ENCODE data around the gene UBB.
"Not testable (repeated sequence)": the region's sequence is repeated elsewhere in the genome, so short reads cannot be mapped to it uniquely, and the experiment has no call there.

Gene UBB

DNA sequence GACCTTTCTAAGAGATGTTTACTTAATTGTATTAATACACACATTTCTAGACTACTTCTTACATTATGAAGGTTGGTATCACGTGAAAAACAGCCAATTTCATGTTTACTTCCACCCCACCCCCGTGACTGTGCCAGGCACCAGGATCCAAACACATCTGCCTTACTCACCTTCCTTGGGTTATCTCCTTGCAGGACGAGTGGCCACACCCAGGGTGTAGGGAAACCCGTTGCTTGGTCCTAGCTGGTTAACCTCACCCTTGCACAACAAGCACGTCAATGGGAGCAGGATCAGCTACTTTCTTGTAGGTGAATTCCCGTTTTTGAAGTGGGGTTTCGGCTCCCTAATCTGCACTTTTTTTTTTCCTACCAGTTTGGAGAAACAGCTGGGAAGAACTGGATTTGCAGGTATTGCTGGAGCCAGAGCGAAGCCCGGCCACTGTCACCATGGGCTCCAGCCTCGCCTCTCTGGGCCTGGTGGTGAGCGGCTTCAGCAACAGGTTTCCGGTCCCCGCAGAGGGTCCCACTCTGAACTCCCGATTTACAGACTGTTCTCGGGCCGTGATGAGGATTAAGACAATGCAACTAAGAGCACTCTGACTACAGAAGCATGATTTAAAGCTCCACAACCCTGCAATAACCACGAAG, 2.1 kb upstream of the UBB start:
- no peak for DNase-seq

DNA sequence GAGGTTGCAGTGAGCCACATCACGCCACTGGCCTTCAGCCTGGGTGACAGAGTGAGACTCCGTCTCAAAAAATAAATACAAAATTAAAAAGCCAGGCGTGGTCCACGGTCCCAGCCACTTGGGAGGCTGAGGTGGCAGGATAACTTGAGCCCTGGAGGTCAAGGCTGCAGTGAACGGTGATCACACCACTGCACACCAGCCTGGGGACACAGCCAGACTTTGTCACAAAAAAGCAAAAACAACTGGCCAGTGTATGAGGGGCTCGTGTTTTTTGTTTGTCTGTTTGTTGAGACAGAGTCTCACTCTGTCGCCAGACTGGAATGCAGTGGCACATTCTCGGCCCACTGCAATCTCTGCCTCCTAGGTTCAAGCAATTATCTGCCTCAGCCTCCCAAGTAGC, 1.2 kb upstream of the UBB start:
- DNase-seq, result peak; percentile 61

DNA sequence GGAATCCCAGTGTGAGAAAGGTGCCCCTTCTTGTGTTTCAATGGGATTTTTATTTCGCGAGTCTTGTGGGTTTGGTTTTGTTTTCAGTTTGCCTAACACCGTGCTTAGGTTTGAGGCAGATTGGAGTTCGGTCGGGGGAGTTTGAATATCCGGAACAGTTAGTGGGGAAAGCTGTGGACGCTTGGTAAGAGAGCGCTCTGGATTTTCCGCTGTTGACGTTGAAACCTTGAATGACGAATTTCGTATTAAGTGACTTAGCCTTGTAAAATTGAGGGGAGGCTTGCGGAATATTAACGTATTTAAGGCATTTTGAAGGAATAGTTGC, 567 bp downstream of the UBB start:
- no peak for DNase-seq

DNA sequence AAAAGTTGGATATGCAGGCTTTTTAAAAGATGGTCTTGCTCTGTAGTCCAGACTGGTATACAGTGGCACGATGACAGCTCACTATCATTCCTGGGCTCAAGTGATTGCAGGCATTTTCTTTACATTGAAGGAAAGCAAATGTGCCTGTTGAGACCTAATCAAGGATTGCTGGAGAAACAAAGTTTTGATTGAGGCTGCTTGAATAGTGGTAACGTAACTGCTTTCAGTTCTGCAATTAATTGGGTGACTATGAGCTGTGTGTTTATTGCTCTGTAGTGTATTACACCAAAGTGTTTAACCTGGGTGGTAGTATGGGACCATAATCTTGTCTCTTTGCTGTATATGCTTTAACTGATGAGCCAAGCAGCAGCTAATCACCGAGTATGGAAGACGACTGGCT, 2.3 kb downstream of the UBB start:
- DNase-seq, result no peak

DNA sequence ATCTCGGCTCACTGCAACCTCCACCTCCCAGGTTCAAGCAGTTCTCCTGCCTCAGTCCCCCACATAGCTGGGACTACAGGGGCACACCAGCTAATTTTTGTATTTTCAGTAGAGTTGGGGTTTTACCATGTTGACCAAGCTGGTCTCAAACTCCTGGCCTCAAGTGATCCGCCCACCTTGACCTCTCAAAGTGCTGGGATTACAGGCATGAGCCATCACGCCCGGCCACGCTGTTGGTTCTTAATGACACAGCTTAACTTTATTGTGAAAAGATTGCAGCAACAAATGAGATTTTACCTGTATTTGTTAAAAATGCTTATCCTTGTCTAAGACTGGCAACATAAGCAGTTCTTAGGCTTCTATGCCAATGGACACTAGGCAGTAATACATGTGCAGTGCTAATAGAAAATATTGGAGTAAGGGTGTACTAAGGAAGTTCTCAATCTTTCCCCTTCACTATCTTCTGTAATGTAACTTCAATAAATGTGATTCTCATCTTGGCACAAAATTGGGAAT, 2.9 kb downstream of the UBB start:
- no peak for DNase-seq

DNA sequence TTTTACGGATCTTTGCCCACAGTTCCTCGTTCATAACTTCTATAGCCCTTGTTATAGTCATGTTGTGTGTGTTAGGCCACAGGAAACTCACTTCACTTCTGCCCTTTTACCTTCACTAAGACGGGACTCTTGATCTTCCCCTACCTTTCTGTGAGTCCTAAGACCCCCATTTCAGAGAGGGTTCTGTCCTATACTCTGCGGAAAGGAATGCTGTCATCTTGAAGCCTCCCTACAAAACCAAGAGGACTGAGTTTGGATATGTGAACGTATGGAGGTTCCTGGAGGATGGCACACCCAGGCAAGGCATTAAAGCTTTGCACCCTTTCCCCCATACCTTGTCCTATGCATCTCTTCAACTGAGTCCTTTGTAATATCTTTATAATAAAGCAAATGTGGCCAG, 3.7 kb downstream of the UBB start:
- no peak for DNase-seq

DNA sequence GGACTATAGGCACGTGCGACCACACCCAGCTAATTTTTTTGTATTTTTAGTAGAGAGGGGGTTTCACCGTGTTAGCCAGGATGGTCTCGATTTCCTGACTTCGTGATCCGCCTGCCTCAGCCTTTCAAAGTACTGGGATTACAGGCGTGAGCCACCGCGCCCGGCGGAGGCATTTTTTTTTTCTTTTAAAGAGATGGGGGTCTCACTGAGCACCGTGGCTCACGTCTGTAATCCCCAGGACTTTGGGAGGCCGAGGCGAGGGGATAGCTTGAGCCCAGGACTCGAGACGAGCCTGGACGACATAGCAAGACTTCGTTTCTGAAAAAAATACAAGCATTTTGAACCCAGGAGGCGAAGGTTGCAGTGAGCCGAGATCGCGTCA, 5.2 kb downstream of the UBB start:
- not testable (repeated sequence) for DNase-seq

DNA sequence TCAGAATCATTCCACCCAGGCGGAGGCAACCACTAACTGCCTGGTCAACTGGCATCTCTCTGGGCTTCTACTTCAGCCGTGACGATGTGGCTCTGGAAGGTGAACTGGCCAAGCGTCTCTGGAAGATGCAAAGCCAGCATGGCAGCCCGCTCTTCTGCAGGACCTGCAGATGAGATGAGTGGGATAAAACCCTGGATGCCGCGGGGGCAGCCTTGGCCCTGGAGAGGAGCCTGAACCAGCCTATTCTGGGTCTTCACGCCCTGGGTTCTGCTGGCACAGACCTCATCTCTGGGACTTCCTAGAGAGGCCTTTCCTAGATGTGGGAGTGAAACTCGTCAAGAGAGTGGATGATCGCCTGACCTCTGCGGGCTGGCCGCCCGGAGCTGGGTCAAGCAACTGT, 10.6 kb downstream of the UBB start:
- no peak for DNase-seq

DNA sequence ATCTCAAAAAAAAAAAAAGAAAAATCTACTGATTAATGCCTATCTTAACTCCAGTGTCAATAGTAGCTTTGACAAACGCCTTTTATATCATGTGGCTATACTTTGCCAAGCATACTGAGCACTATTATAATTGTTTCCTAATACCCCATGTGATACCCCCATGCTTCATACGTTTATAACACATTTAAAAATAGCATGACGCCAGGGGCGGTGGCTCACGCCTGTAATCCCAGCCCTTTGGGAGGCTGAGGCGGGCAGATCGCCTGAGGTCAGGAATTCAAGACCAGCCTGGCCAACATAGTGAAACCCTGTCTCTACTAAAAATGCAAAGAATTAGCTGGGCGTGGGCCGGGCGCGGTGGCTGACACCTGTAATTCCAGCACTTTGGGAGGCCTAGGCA, 11.6 kb downstream of the UBB start:
- DNase-seq, result not testable (repeated sequence)

DNA sequence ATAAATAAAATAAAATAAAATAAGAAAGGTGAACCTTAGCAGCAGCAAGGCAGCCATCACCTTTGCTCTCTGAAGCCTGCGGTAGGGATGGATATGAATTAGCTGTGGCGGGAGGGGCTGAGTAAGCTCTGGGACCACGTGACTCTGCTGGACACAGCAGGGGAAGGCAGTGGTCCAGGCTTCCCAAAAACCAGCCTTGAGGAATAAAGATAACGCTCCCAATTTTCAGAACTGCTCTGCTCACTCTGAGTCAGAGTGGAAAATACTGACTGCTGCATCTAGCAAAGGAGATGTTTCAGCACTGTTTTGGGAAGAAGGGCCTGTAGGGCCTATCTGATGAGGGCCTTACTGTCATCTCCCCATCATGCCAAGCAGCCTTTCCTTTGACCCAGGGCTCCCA, 15.0 kb downstream of the UBB start:
- DNase-seq, result not testable (repeated sequence)

DNA sequence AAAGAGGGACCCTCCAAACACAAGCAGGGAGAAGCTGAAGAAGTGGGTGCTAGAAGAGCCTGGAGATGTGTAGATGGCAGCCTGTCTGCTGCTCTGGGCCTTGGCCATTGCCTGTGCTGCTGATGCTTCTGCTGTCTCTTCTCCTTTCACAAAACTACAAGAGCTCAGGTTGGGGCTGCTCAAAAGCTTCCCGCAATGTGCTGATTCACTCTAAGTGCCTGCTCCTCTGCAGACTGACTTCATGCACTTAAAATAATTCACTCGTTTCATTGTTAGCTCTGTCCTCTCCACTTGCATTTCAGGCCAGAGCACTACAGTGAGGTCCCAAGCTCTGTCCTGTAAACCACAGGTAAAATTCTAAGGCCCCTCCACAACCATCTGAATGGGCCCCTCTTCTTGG, 15.8 kb downstream of the UBB start:
- DNase-seq, result not testable (repeated sequence)

DNA sequence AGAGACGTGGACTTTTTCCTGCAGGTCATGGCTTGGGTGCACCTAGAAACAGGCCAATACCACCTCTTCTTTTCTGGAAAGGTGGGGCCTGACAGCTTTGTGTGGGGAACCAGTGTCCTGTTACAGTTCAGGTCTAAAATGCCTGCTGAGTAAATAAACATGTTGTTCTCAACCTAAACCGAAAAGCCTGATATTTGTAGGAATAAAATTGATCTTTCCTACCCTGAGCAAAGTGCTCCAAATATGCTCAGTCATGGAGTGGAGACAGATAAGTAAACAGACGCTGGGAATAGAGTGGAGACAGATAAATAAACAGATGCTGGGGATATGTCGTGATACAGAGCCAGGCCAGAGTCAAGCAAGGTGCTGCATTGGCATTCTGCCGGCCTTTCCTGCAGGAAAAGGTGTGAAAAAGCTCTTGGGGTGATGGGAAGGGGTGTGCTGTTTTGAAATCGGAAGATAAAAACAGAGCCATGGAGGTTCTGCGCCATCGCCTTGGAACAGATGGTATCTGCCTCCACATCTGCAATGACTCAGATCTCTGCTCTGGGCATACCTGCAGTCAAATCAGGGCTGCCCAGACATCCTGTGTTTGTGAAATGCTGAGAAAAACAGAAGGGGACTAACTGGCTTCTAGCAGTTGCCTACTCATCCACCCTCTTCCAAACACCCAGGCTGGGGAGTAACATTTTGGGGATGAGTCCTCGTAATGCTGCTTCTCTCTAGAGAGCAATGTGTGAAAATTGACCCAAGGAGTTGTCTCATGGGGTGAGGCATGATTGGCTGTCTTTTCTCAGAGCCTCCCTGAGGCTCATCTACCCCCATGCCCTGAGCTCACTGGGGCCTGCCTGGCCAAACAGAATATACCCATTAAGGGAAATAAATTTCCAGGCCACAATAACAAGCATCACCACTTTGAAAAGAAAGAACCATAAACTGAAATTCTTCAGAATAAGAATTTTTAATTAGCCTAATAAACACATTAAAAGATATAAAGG, 17.7 kb downstream of the UBB start:
- DNase-seq, result peak; percentile 62

DNA sequence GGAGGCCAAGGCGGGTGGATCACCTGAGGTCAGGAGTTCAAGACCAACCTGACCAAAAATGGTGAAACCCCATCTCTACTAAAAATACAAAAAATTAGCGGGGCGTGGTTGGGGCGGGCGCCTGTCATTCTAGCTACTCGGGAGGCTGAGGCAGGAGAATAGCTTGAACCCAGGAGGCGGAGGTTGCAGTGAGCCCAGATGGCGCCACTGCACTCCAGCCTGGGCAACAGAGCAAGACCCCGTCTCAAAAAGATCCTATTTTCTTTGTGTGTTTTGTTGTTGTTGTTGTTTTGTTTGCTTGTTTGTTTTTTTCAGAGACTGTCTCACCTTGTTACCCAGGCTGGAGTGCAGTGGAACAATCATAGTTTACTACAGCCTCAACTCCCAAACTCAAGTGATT, 23.0 kb downstream of the UBB start:
- not testable (repeated sequence) for DNase-seq

DNA sequence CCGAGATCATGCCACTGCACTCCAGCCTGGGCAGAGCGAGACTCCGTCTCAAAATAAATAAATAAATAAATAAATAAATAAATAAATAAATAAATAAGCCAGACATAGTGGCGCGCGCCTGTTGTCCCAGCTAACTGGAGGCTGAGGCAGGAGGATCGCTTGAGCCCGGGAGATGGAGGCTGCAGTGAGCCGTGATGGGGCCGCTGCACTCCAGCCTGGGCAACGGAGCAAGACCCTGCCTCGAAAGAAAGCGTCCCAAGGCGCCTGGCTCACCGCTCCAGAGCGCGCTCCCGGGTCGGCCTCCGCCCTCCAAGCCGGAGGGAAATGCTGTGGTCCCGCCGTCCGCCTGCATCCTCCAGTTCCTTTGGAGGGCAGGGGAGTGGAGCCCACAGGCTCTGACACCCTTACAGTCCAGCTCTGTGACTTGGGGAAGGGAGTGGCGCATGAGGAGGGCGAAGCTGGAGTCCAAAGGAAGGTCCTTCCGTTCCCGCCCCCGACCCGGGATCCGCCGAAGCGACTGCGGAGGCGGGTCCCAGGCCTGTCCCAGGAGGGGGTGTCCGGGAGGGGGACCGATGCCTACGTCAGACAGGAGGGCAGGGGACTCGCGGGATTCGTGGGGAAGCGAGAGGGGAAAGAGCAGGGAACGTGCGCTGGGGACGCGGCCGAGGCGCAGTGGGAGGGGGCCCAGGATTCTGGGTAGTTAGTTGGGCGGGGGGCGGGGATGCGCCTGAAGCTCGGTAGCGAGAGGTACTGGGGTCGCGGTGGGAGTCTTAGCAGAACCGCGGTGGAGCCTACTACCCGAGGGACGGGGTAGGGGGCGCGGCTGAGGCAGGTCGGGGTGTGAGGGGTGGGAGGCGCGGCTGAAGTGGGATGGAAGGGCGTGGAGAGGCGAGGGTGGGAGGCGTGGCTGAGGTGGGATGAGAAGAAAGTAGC, 26.1 kb downstream of the UBB start:
- DNase-seq, result no peak

DNA sequence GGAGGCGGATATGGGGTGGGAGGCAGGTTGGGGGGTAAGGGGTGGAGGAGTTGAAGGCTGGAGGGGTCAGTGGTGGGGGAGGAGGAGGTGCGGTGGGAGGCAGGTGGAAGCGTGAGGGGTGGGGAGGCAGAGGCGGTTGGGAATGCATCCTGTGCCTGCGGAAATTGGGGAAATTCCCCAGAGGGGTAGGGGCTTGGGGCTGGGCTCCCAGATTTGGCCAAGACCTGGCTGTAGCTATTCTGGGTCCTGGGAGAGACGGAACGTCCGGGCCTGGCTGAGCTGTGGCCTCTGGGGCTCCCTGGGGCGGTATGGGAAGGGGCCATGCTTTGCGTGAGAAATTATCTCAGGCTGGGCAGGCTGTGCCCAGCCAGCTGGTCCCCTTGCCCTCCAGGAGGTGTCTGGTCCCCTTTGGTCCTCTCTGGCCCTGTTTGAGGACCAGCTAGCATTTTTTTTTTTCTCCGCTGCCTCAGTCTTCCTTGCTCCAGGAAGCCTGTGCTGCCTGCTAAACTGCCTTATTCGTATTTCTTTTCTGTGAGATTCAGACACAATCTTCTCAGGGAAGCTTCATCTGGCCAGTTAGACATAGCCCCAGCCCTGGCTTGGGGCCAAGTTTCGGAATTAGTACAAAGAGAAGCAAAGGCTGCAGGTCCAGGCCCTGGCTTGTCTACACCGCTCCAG, 27.2 kb downstream of the UBB start:
- no peak for DNase-seq

DNA sequence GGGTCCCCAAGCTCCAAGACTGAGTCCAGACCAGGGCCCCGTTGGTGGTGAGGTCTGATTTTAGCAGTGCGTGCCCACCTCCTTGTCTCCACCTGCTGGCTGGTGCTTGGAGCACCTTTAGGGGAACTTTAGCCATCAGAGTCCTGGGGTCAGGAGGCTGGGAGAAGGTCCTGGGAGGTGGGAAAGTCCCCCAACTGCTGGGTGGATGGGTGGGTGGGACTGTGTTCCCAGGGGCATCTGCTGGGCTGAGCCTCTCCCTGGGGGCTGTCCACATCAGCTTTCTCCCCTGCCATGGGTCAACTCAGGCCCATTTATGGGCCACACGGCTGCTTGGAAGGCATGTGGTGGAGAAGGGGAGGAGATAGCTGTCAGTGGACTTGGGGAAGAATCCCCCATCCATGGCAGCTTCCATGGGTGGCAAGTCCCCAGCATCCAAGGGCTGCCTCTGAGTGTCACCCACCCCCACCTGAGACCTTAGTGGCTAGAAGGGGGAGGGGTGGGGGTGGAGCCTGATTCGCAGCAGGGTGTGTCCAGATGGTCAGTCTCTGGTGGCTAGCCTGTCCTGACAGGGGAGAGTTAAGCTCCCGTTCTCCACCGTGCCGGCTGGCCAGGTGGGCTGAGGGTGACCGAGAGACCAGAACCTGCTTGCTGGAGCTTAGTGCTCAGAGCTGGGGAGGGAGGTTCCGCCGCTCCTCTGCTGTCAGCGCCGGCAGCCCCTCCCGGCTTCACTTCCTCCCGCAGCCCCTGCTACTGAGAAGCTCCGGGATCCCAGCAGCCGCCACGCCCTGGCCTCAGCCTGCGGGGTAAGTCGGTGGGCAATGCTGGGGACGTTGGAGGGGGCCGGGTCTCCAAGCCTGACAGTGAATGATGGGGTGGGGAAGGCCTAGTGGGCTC, 34.4 kb downstream of the UBB start, which contains the start of gene TRPV2:
TSS of gene TRPV2 (plus strand) at position 541 of the 894 bp plus-strand sequence. CDS start 2,098 bp downstream, outside the sequence.
- peak; percentile 79 for DNase-seq

DNA sequence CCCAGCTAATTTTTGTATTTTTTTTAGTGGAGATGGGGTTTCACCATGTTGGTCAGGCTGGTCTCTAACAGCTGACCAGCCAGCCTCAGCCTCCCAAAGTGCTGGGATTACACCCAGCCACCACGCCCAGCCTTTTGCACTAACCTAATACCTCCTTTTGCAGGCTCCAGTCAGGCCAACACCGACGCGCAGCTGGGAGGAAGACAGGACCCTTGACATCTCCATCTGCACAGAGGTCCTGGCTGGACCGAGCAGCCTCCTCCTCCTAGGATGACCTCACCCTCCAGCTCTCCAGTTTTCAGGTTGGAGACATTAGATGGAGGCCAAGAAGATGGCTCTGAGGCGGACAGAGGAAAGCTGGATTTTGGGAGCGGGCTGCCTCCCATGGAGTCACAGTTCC, 36.5 kb downstream of the UBB start:
- no peak for DNase-seq

DNA sequence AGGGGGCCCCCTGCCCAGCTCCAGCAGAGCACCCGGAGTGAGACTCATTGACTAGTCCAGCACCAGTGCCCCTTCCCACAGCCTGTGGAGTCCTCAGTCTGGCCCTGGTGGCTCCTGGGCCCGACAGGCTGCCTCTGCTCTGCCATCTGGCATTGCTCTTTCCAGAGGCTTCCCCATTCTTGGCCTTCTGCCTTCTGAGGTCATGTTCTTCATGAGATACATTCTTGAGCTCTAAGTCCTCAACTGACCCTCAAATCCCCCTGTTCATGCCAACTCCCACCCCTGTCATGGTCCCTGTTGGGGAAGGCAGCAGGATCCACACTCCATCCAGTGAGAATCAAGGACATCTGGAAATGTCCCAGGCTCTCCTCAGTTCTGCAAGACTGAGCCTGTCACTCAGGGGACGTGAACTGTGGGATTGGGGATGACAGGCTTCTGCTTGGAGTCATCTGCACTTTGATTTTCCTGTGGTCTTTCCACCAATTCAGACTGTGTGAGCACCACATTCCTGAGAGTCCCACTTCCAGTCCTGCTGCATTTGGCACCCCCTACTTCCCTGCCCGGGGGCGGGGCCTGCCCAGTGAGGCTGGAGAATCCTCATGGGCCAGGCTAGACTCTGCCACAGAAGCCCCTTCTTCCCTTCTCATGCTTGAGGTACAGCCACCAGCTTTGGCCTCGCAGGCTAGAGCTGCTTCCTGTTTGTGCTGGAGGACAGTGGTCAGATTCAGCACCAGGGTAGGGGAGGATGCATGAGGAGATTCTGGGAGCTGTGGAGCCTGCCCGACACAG, 37.2 kb downstream of the UBB start:
- DNase-seq, result no peak

DNA sequence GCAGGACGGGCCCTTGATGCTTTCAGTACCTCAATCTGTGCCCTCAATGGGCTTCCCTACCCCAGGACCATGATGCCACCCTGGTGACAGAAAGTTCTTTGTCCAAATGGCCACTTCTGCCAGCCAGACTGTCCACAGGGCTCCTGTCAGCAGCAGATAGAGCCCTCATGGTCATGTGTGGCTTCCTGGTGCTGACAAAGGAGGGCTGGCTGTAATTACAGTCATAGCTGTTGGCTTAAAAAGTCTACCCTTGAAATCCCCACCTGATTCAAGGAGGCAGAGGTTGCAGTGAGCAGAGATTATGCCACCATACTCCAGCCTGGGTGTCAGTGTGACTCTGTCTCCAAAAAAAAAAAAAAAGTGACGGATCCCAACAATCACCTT, 37.8 kb downstream of the UBB start:
- DNase-seq, result no peak

Measured in activated effector memory CD4-positive, alpha-beta T cell treated with anti-CD3 and anti-CD28 coated beads, Interleukin-2, amount 50 U/mL, for 16 hours (primary cell).